HEK293 (cell line): Measurements from ENCODE around the gene COL1A2.

Source experiments
- HOXC10 ChIP-seq: sonication (generic); formaldehyde crosslinking; IDR thresholded peaks from 2 replicates; pipeline ENCODE4 v1.8.1; 2023; ENCODE audit warnings: mild to moderate bottlenecking, missing genetic modification reagents
- YY1 ChIP-seq: fragments of 450-650 bp; formaldehyde crosslinking; IDR thresholded peaks from 2 replicates; pipeline ENCODE4 v1.5.1; 2018; ENCODE audit warnings: missing biosample characterization, missing genetic modification characterization
- ZBTB21 ChIP-seq: fragments of 450-650 bp; formaldehyde crosslinking; IDR thresholded peaks from 2 replicates; pipeline ENCODE4 v1.5.1; 2017; ENCODE audit warnings: missing biosample characterization, missing genetic modification characterization
- ZNF248 ChIP-seq: fragments of 450-650 bp; formaldehyde crosslinking; IDR thresholded peaks from 2 replicates; pipeline ENCODE4 v1.5.1; 2017; ENCODE audit warnings: missing biosample characterization, missing genetic modification characterization
- ZNF426 ChIP-seq: fragments of 450-650 bp; formaldehyde crosslinking; IDR thresholded peaks from 2 replicates; pipeline ENCODE4 v1.5.1; 2017; ENCODE audit warnings: missing biosample characterization, missing genetic modification characterization, mild to moderate bottlenecking, inconsistent platforms, moderate library complexity
- ZNF48 ChIP-seq: fragments of 450-650 bp; formaldehyde crosslinking; IDR thresholded peaks from 2 replicates; pipeline ENCODE4 v1.5.1; 2016; ENCODE audit warnings: missing biosample characterization, missing genetic modification characterization
- ZNF501 ChIP-seq: fragments of 450-650 bp; formaldehyde crosslinking; IDR thresholded peaks from 2 replicates; pipeline ENCODE4 v1.5.1; 2016; ENCODE audit warnings: missing biosample characterization, missing genetic modification characterization
- ZNF624 ChIP-seq: fragments of 450-650 bp; formaldehyde crosslinking; IDR thresholded peaks from 2 replicates; pipeline ENCODE4 v1.5.1; 2017; ENCODE audit warnings: missing biosample characterization, missing genetic modification characterization
- ZXDB ChIP-seq: fragments of 450-650 bp; formaldehyde crosslinking; IDR thresholded peaks from 2 replicates; pipeline ENCODE4 v1.5.1; 2016; ENCODE audit warnings: missing biosample characterization, missing genetic modification characterization
- TF ChIP-seq, protein P1 (sequence below): fragments of 450-650 bp; formaldehyde crosslinking; IDR thresholded peaks from 2 replicates; pipeline ENCODE4 v1.5.0; 2017; ENCODE audit warnings: missing biosample characterization, missing genetic modification characterization, borderline replicate concordance
- TF ChIP-seq, protein P2 (sequence below): fragments of 450-650 bp; formaldehyde crosslinking; IDR thresholded peaks from 2 replicates; pipeline ENCODE4 v1.5.1; 2016; ENCODE audit warnings: missing biosample characterization, missing genetic modification characterization

DNA sequence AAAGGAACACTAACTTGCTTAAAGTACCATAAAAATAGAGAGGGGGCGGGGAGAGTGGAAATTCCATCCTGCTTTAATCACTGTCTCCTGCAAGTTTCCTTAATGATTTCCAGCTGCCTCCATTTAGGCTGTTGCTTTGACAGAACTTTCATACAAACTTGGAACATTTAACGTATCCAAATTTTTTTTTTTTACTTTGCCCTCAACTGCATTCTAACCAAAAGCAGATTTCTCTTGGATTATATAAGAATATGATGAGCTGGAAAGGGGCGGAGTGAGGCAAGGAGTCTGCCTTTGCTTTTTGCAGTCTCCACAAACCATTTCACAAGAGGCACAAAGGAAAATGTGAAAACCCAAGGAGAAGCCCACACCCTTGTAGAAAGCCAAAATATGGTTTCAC is 46.6 kb upstream of the COL1A2 start:
- no peak for TF ChIP-seq ZNF48 (tag by site-specific recombination)
- TF ChIP-seq, protein P1, sequence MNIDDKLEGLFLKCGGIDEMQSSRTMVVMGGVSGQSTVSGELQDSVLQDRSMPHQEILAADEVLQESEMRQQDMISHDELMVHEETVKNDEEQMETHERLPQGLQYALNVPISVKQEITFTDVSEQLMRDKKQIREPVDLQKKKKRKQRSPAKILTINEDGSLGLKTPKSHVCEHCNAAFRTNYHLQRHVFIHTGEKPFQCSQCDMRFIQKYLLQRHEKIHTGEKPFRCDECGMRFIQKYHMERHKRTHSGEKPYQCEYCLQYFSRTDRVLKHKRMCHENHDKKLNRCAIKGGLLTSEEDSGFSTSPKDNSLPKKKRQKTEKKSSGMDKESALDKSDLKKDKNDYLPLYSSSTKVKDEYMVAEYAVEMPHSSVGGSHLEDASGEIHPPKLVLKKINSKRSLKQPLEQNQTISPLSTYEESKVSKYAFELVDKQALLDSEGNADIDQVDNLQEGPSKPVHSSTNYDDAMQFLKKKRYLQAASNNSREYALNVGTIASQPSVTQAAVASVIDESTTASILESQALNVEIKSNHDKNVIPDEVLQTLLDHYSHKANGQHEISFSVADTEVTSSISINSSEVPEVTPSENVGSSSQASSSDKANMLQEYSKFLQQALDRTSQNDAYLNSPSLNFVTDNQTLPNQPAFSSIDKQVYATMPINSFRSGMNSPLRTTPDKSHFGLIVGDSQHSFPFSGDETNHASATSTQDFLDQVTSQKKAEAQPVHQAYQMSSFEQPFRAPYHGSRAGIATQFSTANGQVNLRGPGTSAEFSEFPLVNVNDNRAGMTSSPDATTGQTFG = no peak
- no peak for TF ChIP-seq ZBTB21 (tag by site-specific recombination)
- TF ChIP-seq YY1 = no peak
- TF ChIP-seq ZNF248 (tag by site-specific recombination) = no peak
- TF ChIP-seq ZNF501 (tag by site-specific recombination) = no peak
- no peak for TF ChIP-seq ZNF624 (tag by site-specific recombination)
- no peak for TF ChIP-seq ZNF426 (tag by site-specific recombination)
- TF ChIP-seq, protein P2, sequence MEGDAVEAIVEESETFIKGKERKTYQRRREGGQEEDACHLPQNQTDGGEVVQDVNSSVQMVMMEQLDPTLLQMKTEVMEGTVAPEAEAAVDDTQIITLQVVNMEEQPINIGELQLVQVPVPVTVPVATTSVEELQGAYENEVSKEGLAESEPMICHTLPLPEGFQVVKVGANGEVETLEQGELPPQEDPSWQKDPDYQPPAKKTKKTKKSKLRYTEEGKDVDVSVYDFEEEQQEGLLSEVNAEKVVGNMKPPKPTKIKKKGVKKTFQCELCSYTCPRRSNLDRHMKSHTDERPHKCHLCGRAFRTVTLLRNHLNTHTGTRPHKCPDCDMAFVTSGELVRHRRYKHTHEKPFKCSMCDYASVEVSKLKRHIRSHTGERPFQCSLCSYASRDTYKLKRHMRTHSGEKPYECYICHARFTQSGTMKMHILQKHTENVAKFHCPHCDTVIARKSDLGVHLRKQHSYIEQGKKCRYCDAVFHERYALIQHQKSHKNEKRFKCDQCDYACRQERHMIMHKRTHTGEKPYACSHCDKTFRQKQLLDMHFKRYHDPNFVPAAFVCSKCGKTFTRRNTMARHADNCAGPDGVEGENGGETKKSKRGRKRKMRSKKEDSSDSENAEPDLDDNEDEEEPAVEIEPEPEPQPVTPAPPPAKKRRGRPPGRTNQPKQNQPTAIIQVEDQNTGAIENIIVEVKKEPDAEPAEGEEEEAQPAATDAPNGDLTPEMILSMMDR (tag by site-specific recombination) = no peak
- TF ChIP-seq ZXDB (tag by site-specific recombination) = no peak
- TF ChIP-seq HOXC10 = no peak
